ENCODE data around the gene ZNF414. TPM values are rescaled to one million over a fixed set of nuclear protein-coding genes. Genes with fewer than 3 reads are reported as not detected.

Gene ZNF414
- total RNA-seq, 6 experiments from 2014 or later = 9.5 to 17.4 (median 11.9) TPM

- intact Hi-C loops (cut with DNase I) = no loop called here
- H3K27ac ChIP-seq = peak overlapping the region; percentile 74 to 89 (median 79)
- H3K4me1 ChIP-seq = no peaks in the 10 kb centered on the region
- no peaks in the 10 kb centered on the region for H3K9me3 ChIP-seq
- DNase-seq = no peak
- TF ChIP-seq, protein P1, sequence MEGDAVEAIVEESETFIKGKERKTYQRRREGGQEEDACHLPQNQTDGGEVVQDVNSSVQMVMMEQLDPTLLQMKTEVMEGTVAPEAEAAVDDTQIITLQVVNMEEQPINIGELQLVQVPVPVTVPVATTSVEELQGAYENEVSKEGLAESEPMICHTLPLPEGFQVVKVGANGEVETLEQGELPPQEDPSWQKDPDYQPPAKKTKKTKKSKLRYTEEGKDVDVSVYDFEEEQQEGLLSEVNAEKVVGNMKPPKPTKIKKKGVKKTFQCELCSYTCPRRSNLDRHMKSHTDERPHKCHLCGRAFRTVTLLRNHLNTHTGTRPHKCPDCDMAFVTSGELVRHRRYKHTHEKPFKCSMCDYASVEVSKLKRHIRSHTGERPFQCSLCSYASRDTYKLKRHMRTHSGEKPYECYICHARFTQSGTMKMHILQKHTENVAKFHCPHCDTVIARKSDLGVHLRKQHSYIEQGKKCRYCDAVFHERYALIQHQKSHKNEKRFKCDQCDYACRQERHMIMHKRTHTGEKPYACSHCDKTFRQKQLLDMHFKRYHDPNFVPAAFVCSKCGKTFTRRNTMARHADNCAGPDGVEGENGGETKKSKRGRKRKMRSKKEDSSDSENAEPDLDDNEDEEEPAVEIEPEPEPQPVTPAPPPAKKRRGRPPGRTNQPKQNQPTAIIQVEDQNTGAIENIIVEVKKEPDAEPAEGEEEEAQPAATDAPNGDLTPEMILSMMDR (IDR thresholded peaks at IDR 0.05) = no peak
- TF ChIP-seq POLR2A (IDR thresholded peaks at IDR 0.05) = peak; percentile 46
- H3K36me3 ChIP-seq = no peaks in the 10 kb centered on the region
- WGBS (ENCODE audit: insufficient coverage, low coverage, low lambda C conversion rate, missing lambda C conversion rate) = 12% methylated on average over 7 of the region's 15 CpGs
- no peak for ATAC-seq
- no peaks in the 10 kb centered on the region for H3K27me3 ChIP-seq
- H3K4me3 ChIP-seq = peak overlapping the region; percentile 38 to 54 (median 44)
Observed at GRCh38 chr19:8525401-8525684, 11.4 kb upstream of the ZNF414 start.

DNA sequence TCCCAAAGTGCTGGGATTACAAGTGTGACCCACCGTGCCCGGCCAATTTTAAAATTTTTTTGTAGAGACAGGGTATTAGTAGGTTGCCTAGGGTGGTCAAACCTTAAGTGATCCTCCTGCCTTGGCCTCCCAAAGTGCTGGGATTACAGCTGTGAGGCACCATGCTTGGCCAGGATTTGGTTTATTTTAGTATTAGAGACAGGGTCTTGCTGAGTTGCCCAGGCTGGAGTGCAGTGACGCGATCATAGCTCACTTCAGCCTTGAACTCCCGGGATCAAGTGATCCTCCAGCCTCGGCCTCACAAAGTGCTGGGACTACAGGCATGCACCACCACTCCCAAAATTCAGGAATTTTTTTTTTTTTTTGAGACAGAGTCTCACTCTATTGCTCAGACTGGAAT lies 5.4 kb upstream of the ZNF414 start:
- WGBS (ENCODE audit: insufficient coverage, low coverage, low lambda C conversion rate, missing lambda C conversion rate) = 67% methylated on average over 3 of the region's 6 CpGs
- no peaks in the 10 kb centered on the region for H3K36me3 ChIP-seq
- H3K27ac ChIP-seq = no peak overlapping the region
- DNase-seq = no peak
- intact Hi-C loops (cut with DNase I) = loop anchor here in 1 of 2 donors (10.0 kb wide), 1 partner anchor 195 kb away; the partner anchor contains the start of genes NDUFA7 and RPS28
- H3K9me3 ChIP-seq = no peaks in the 10 kb centered on the region
- TF ChIP-seq POLR2A (IDR thresholded peaks at IDR 0.05) = no peak
- TF ChIP-seq, protein P1 (IDR thresholded peaks at IDR 0.05) = no peak
- H3K4me1 ChIP-seq = no peaks in the 10 kb centered on the region
- H3K4me3 ChIP-seq = no peak overlapping the region
- ATAC-seq = no peak
- no peaks in the 10 kb centered on the region for H3K27me3 ChIP-seq

DNA sequence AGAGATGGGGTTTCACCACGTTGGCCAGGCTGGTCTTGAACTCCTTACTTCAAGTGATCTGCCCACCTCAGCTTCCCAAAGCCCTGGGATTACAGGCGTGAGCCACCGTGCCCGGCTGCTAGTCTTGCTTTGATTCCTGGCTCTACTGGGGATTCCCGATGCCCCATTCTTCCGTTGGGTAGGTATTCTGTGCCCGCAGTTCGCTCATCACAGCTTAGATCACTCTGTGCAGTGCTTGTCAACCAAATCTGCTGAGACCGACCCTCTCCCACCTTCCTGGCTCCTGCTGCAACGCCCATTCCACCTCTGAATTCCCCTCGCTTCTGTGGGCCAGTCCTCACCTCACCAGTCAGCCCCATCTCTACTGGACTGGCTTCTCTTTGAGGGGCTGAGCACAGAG lies 4.6 kb upstream of the ZNF414 start:
- intact Hi-C loops (cut with DNase I) = loop anchor here in 1 of 2 donors (10.0 kb wide), 1 partner anchor 194 kb away; the partner anchor contains the start of genes NDUFA7 and RPS28
- Histone ChIP-seq H3K4me3 (no peak overlapping the region), H3K27me3 (no peaks in the 10 kb centered on the region), H3K4me1 (no peaks in the 10 kb centered on the region), H3K9me3 (no peaks in the 10 kb centered on the region), H3K36me3 (no peaks in the 10 kb centered on the region), H3K27ac (no peak overlapping the region)
- ATAC-seq = no peak
- no peak for TF ChIP-seq POLR2A (IDR thresholded peaks at IDR 0.05)
- TF ChIP-seq, protein P1 (IDR thresholded peaks at IDR 0.05) = no peak
- DNase-seq = no peak
- WGBS (ENCODE audit: insufficient coverage, low coverage, low lambda C conversion rate, missing lambda C conversion rate) = 86% methylated on average over 10 of the region's 11 CpGs

- Histone ChIP-seq H3K27ac (peak overlapping the region in 1 of 3 donors; percentile 29), H3K9me3 (no peaks in the 10 kb centered on the region), H3K4me3 (no peak overlapping the region), H3K4me1 (peaks cover 0 to 6% (median 3%) of the 10 kb centered on the region in 4 donors), H3K36me3 (no peaks in the 10 kb centered on the region), H3K27me3 (no peaks in the 10 kb centered on the region)
- peak in 1 of 4 donors; percentile 2 for ATAC-seq
- intact Hi-C loops (cut with DNase I) = loop anchor here in 1 of 2 donors (10.0 kb wide), 1 partner anchor 193 kb away; the partner anchor contains the start of genes NDUFA7 and RPS28
- WGBS (ENCODE audit: insufficient coverage, low coverage, low lambda C conversion rate, missing lambda C conversion rate) = 35% methylated on average over 8 of the region's 10 CpGs
- TF ChIP-seq, protein P1 (IDR thresholded peaks at IDR 0.05) = no peak
- no peak for TF ChIP-seq POLR2A (IDR thresholded peaks at IDR 0.05)
- DNase-seq = no peak
Observed at GRCh38 chr19:8517551-8518442, 3.8 kb upstream of the ZNF414 start.
